K562 (cell line): ENCODE results near the gene SND1. TPM values are rescaled to one million over a fixed set of nuclear protein-coding genes. Genes with fewer than 3 reads are reported as not detected.
A peak's percentile ranks its signal among the peaks of the same experiment; 100 is the strongest.

ENCODE experiments used
- CBX2 ChIP-seq: fragments of 200-600 bp; sonication (generic); IDR thresholded peaks from one replicate; pipeline ENCODE4 v1.6.1; 2012; ENCODE audit warnings: mild to moderate bottlenecking, low read length, inconsistent platforms; ENCODE audit not compliant: insufficient read depth, poor library complexity, severe bottlenecking
- CEBPB ChIP-seq: fragments of 450-650 bp; IDR thresholded peaks from 2 replicates; pipeline ENCODE4 v1.6.1; 2016; ENCODE audit warnings: missing genetic modification characterization, missing compliant biosample characterization
- CEBPG ChIP-seq, 3 experiments: fragments of 200-800 bp in 1 of 3; sonication (Bioruptor generic) in 1 of 3; sonication (generic) in 1 of 3; formaldehyde crosslinking in 1 of 3; IDR thresholded peaks in 2 of 3; conservative IDR thresholded peaks in 1 of 3; 2 replicates each; pipeline versions ENCODE4 v1.6.1 to v1.8.0; 2016 to 2022; ENCODE audit warnings: missing compliant biosample characterization in 2 of 3, missing genetic modification characterization in 2 of 3, mild to moderate bottlenecking in 1 of 3, missing genetic modification reagents in 1 of 3
- ELK3 ChIP-seq: fragments of 450-650 bp; formaldehyde crosslinking; IDR thresholded peaks from 2 replicates; pipeline ENCODE4 v1.4.0; 2020; ENCODE audit warnings: mild to moderate bottlenecking
- MCM5 ChIP-seq: fragments of 450-650 bp; IDR thresholded peaks from 2 replicates; pipeline ENCODE4 v1.6.1; 2016; ENCODE audit warnings: low read depth
- MEIS2 ChIP-seq: fragments of 450-650 bp; IDR thresholded peaks from 2 replicates; pipeline ENCODE4 v1.6.1; 2014; ENCODE audit warnings: mild to moderate bottlenecking; ENCODE audit not compliant: partially characterized antibody
- PBX2 ChIP-seq, 2 experiments: IDR thresholded peaks in 1 of 2; conservative IDR thresholded peaks in 1 of 2; 2 replicates each; pipeline ENCODE4 v1.6.1; 2016; ENCODE audit warnings: low read depth in 2 of 2, mild to moderate bottlenecking in 1 of 2, missing compliant biosample characterization in 1 of 2, missing genetic modification characterization in 1 of 2, moderate library complexity in 1 of 2
- RBM17 ChIP-seq: fragments of 200-400 bp; formaldehyde crosslinking; IDR thresholded peaks from 2 replicates; pipeline ENCODE4 v1.6.1; 2017; ENCODE audit warnings: low read depth, mild to moderate bottlenecking, low read length, borderline replicate concordance
- polyA plus RNA-seq, 8 experiments: library from polyadenylated mRNA; depleted of rRNA in 4 of 8; stranded (reverse) in 5 of 8; unstranded in 3 of 8; fragments of >200 nt; fragmentation: Nextera tagmentation in 2 of 8; fragmentation: Illumina TruSeq in 1 of 8; extraction: Ambion mirVana in 2 of 8; extraction: Trizol in 1 of 8; gene quantifications; 2 replicates each; pipeline versions ENCODE4 v1.2.1 to v1.2.3, GENCODE V29; 2011 to 2014; ENCODE audit warnings: inconsistent platforms in 1 of 8, missing spikeins in 1 of 8
- total RNA-seq, 7 experiments: library from RNA; depleted of rRNA in 6 of 7; stranded (reverse); fragments of >200 nt in 6 of 7; fragmentation: Illumina TruSeq in 2 of 7; extraction: Trizol in 2 of 7; gene quantifications; 2 replicates each; pipeline versions ENCODE4 v1.2.1 to v1.2.3, GENCODE V29; 2011 to 2021; ENCODE audit warnings: low replicate concordance in 1 of 7
- TF ChIP-seq, protein P1 (sequence below): fragments of 450-650 bp; IDR thresholded peaks from 2 replicates; pipeline ENCODE4 v1.7.0; 2016; ENCODE audit warnings: borderline replicate concordance

Gene SND1
- total and polyA plus RNA-seq, 9 of the 15 experiments (the other 6 are each of a cell fraction or from before 2014, with no cell fraction given) = 46.5 to 307 (median 191) TPM

DNA sequence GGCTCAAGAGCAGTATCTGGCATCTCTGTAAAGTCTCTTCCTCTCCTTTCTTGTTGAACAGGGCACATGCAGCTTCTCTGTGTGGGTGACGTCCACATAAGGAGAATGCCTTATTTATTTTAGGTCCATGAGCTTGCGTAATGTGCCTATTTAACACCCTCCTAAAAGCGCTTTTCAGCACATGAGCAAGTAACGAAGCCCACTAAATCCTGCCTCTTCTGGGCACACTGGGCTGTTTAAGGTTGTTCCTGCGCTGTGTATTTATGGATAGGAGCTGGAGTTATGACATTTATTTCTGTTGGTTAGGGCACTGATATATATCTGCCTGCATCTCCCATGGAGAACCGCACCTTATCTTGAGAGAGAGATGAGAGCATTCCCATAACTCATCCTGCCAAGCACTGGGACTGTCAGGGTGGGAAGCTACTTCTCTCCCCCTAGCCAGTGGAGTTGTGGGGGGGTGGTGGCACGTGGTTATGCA, 303.1 kb downstream of the SND1 start (continued):
- TF ChIP-seq PBX2 (CRISPR knock-in tag; IDR thresholded peaks at IDR 0.05; ENCODE audit: low read depth) (no peak), PBX2 (tag; conservative IDR thresholded peaks at IDR 0.05; ENCODE audit: low read depth) (peak; percentile 74), CBX2 (no peak), CEBPG (CRISPR knock-in tag; IDR thresholded peaks at IDR 0.05) (no peak), CEBPG (tag; conservative IDR thresholded peaks at IDR 0.05 in 1 of 2, IDR thresholded peaks at IDR 0.05 in 1 of 2) (0 out of 4 replicates have a peak, but pooled peaks of 1 of the 2 experiments have one; percentile 9), MEIS2 (peak; percentile 58), ELK3 (CRISPR knock-in tag) (no peak), CEBPB (tag) (peak; percentile 71; the same call in 1 of the 2 replicates), RBM17 (no peak), MCM5 (no peak)
- TF ChIP-seq, protein P1, sequence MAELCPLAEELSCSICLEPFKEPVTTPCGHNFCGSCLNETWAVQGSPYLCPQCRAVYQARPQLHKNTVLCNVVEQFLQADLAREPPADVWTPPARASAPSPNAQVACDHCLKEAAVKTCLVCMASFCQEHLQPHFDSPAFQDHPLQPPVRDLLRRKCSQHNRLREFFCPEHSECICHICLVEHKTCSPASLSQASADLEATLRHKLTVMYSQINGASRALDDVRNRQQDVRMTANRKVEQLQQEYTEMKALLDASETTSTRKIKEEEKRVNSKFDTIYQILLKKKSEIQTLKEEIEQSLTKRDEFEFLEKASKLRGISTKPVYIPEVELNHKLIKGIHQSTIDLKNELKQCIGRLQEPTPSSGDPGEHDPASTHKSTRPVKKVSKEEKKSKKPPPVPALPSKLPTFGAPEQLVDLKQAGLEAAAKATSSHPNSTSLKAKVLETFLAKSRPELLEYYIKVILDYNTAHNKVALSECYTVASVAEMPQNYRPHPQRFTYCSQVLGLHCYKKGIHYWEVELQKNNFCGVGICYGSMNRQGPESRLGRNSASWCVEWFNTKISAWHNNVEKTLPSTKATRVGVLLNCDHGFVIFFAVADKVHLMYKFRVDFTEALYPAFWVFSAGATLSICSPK = no peak
